Fibroblast of peridontal ligament (primary cell): ENCODE data around the gene APBA2.
"Not testable (repeated sequence)": the region's sequence is repeated elsewhere in the genome, so short reads cannot be mapped to it uniquely, and the experiment has no call there.

ENCODE experiments used
- DNase-seq: peaks from one replicate; pipeline ENCODE4 v3.0.0-alpha.2; 2010; ENCODE audit errors: extremely low read depth

Gene APBA2

GRCh38 chr15:28878209-28878608 lies 7.6 kb upstream of the APBA2 start:
- no peak for DNase-seq

DNA sequence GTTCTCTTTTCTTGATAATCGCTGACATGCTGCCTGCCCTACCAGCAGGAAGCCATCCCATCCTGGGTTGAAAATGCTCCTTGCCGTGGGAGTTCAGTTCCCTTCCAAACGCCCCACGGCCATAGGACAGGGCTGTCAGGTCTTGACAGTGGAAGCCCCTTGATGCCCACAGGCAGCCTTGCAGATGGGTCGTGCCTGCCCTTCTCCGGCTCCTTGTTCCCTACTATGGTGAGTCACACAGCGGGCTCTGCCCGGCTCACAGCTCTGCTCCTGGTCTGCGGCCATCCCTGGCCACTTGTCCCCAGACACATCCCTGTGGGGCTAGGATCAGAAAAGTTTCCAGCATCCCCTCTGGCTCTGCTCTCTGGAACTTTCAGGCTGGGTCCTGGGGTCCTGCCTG lies 6.2 kb upstream of the APBA2 start:
- no peak for DNase-seq

DNA sequence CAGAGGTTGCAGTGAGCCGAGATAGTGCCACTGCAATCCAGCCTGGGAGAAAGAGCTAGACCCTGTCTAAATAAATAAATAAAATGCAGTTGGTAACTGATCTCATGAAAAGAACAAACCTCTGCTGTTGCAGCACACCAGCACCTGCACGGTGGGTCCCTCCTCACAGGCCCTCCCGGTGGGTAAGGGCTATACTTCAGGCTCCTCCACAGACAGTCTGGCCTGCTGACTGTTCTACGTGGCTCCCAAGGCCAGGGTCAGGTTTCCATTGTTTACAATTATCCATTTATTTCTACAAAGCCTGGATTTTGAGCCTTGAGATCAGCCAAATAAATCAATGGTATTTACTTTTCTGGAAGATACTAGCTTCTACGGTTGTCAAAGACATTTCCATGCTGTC lies 5.1 kb upstream of the APBA2 start:
- no peak for DNase-seq

DNA sequence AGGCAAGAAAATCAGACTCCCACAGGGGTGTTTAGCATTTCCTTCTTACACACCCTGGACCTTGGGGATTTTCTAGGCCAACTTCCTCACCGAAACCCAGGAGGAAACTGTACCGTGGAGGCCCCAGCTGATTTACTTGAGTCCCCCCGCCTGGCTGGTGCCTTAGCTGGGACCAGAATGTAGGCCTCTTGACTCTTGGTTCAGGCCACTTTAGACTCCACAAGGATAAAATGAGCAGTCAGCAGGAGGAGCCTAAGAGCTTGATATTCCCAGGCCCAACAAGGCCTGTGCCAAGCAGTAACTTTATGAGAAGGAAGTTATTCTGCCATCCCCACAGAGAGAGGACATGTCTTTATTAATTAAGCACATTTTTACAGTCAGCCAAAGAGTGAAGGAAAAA lies 4.6 kb upstream of the APBA2 start:
- DNase-seq, result peak; percentile 63

DNA sequence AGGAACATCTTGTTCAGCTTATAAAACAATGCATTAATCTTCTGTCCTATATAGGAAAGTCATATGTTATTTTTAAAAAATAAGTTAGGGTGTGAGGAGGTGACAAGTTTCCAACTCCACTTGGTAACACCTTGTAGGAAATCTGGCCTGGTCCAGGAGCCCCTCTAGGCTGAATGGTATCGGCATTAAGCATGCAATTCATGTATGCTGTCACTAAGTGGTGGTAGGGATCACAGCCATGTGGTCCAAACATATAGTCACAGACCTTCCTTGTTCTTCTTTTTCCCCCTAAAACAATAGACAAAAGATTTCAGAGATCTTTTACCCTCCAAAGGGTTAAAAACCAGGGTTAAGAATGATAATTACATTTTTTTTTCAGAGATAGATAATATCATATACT lies 4.2 kb upstream of the APBA2 start:
- DNase-seq, result no peak

DNA sequence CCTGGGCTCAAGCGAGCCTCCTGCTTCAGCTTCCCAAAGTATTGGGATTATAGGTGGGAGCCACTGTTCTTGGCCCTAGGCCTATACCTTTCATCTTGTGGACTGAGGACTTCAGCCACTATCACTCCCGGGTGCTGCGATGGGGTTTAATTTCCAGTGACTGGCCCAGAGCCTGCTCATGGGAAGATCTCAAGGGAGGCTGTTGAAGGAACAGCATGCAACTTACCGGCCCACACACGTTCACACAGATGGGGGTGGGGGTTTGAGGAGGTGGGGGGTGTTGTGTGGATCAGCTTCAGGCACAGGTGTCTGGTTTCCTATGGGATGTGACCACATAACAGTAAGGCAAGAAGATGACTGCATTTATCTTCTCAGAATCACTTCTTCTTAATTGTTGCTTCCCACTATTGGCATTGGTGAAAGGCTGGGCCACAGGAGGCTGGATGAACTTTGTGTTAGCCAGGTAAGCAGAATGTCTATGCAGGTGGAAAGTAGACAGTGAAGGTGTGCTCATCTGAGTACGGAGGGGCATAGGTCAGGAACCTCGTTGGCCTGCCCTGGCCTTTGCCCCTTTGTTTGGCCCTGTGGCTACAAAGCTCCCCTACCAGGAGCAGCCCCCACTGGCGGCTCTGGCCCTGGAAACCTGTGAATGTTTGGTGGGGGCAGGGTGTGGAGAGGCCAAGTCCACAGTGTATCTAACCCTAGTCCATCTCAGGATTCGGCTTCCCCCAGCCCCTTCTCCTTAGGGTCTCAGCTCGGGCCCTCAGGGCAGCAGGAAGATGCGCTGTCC lies 1.4 kb upstream of the APBA2 start:
- no peak for DNase-seq

DNA sequence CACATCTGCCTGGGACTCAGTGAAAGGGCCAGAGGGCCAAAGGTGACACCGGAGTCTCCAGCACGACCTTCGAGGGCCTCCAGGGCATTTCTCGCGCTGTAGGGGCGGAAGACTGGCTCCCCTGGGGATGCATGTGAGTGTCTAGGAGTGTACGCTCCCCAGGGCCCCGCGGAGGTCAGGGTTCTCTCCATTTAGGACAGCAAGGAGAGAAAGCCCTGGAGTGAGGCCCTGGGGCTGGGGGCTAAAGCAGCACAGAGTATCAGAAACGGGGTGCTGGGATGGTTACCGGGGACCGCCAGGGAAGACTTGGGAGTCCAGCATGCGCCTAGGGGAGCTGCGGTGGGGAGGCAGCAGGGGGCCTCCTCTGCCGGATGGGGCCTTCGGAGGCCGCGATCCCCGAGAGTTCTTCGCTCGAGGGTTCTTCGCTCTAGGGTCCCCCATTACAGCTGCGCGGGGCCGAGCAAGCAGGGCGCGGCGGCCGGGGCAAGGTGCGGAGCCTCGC lies 595 bp upstream of the APBA2 start:
- no peak for DNase-seq

DNA sequence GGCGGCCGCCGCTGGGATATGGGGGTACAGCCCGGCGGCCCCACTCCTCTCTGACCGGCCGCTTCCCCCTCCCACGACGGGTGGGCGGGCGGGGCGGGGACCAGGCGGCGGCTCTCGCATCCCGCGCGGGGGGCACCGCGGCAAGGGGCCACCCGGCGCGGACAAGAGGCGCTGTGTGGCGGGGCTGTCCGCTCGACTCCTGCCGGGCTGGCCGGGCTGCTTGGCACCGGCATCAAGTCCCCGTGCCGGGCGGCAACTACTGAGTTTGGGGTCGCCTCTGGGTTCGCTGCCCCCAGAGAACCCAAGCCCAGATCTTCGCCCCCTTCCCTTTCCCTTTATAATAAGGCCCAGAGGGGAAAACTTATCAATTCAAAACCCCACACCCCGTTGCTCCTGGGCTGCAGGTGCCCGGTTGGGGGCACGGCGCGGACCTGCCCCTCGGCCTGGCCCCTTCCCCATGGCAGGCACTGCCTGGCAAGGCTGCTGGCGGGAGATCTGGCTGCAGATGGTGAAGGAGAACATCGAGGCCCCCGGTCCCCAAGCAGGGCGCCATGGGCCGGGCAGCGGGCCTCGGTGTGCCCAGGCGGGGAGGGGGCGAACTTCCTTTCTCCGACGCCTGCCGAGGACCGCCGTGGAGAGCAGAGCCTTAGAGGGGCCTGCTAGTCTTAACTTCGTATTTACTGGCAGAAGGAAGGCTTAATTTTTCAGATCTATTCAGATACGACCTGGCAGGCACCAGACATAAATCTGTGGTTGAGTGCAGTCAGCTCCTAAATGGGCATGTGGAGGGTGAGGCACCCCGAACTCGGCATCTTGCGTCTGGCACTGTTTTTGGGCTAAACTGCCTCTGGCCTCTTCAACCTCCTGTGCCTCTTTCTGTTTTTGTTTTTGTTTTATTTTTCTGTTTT lies 911 bp downstream of the APBA2 start:
- DNase-seq, result no peak

- DNase-seq, result no peak
These were observed 1.8 kb downstream of the APBA2 start for GRCh38 chr15:28887339-28888174.

- DNase-seq, result no peak
These were observed 2.6 kb downstream of the APBA2 start for GRCh38 chr15:28888302-28888894.

DNA sequence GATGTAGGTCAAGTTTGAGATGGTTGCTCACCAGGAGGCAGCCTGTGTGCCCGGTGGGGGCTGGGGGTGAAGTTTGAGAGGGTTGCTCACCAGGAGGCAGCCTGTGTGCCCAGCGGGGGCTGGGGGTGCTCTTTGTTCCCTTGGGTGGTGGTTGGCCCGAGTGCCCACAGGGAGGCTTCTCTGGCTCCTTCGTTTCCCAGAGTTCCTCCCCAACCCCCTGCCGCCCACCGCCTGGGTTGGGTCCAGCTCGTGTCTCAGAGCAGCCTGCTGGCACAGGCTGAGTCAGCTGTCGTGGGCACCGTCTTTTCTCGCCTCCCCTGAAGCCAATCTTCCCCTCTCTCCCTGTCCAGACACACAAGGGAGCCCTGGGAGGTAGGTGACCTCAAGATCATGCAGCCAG lies 3.1 kb downstream of the APBA2 start:
- DNase-seq, result no peak

DNA sequence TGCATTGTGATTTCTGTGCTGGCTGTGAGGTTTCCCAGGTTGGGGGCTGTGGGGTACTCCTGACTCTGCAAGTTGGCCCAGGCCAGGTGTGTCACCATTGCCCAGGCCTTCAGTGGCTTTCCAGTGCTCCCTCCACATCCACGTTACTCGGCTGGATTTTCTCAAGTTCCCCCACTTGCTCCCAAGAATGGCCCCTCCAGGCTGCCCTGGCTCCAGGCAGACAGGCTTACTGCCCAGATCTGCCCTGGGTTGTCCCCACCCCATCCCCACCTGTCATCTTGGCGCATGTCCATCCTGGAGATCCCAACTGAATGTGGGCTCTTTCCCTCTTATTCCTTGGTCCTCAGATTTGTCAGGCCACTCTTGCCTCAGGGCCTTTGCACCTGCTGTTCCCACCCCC lies 3.6 kb downstream of the APBA2 start:
- DNase-seq, result no peak

DNA sequence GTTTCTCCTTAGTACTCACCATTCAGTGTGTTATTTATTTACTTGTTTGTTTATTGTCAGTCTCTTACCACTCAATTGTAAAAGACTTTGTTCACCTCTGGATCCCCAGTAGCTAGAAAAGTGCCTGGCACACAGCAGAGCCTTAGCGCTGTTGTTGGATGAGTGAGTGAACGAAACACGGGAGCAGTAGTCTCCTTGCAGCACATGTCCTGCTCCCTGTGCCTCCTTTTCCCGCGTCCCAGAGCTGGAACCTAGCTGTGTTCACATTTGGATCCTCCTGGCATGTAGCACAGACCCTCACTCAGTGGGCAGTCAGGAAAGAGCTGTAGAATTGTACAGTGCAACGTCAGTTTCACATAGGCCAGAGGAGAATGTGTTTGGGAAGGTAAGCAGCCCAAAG lies 4.1 kb downstream of the APBA2 start:
- not testable (repeated sequence) for DNase-seq

DNA sequence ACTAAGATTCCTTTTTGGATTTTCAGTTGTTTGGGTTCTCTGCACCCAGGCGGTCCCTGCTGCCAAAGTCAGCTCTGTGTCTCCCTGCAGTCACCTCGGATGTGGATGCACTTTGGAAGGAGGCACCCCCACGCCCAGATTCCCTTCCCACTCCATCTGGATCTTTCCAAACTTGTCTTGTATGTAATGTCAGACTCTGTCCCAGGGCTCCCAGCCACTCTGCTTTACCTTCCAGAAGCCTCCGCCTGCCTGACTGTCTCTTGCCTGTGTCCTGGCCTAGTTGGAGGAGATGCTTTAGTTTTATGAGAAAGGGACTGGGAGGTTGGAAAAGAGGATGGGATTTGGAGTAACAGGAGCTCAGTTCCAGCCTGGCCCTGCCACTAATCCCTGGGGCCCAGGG lies 4.5 kb downstream of the APBA2 start:
- not testable (repeated sequence) for DNase-seq

- peak; percentile 46 for DNase-seq
These were observed 5.1 kb downstream of the APBA2 start for GRCh38 chr15:28890711-28891495.

GRCh38 chr15:28891588-28891987 lies 5.8 kb downstream of the APBA2 start:
- DNase-seq, result no peak

GRCh38 chr15:28892789-28893610 lies 7.2 kb downstream of the APBA2 start:
- DNase-seq, result peak; percentile 34

DNA sequence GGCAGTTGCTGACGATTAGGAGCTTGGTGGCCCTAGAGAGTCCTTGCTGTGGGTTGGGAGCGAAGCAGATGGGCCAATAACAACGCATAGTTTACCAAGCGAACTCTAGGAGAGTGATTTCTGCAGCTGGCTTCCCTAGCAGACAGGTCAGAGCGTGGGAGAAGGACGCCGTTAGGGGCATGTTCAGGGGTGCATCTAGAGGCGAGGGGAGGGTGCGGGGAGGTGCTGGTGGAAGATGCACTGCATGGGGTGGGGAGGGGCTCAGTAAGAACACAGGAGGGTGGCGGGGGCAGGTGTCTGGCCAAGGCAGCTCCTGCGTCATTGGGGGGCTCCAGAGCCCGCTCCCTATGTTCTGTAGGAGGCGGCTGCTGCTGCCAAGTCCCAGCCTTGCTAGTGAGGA lies 8.9 kb downstream of the APBA2 start:
- no peak for DNase-seq

DNA sequence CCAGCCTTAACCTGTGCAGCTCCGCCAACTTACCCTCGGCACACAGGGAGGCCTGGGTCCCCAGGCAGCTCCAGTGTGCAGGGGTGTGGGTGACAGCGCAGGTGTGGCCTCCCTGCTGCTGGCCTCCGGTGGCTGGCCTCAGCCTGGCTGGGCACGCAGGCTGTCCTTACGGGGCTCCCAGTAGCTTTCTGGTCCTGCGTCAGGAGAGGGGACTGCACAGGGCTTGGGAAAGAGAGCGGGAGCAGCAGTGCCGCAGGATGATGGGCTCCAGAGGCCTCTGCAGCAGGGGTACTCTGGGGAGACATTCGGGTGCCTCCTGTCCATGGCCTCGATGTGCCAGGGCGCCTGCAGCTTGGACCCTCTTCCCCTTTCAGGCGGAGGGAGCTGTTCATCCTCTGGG lies 9.4 kb downstream of the APBA2 start:
- no peak for DNase-seq

DNA sequence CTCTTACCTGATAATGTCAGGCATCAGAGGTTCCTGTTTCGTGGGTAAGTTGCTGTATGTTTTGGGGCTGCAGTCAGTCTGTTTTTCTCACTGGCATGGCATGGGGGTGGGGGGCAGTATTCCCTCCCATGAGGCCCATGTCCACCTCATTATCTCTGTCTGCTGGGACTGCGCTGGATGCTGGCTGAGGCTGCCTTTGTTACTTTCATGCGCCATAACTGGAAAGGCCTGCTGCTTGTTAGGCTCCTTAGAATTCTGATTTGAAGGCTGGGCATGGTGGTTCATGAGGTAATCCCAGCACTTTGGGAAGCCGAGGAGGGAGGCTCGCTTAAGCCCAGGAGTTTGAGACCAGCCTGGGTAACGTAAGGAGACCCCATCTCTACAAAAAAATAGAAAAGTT lies 9.8 kb downstream of the APBA2 start:
- DNase-seq, result no peak
